GM12874 (cell line): Measurements from ENCODE around the gene FLNC.

Experiments
- TF ChIP-seq, protein P1 (sequence below): IDR thresholded peaks from 2 replicates; pipeline ENCODE4 v1.5.1; 2011; ENCODE audit warnings: low read depth, mild to moderate bottlenecking, control low read depth, low read length, moderate library complexity; ENCODE audit not compliant: insufficient read depth

The FLNC gene

GRCh38 chr7:128842674-128843641 is 12.8 kb downstream of the FLNC start:
- TF ChIP-seq, protein P1, sequence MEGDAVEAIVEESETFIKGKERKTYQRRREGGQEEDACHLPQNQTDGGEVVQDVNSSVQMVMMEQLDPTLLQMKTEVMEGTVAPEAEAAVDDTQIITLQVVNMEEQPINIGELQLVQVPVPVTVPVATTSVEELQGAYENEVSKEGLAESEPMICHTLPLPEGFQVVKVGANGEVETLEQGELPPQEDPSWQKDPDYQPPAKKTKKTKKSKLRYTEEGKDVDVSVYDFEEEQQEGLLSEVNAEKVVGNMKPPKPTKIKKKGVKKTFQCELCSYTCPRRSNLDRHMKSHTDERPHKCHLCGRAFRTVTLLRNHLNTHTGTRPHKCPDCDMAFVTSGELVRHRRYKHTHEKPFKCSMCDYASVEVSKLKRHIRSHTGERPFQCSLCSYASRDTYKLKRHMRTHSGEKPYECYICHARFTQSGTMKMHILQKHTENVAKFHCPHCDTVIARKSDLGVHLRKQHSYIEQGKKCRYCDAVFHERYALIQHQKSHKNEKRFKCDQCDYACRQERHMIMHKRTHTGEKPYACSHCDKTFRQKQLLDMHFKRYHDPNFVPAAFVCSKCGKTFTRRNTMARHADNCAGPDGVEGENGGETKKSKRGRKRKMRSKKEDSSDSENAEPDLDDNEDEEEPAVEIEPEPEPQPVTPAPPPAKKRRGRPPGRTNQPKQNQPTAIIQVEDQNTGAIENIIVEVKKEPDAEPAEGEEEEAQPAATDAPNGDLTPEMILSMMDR = no peak

GRCh38 chr7:128843938-128844621 is 13.9 kb downstream of the FLNC start:
- TF ChIP-seq, protein P1 = no peak

DNA sequence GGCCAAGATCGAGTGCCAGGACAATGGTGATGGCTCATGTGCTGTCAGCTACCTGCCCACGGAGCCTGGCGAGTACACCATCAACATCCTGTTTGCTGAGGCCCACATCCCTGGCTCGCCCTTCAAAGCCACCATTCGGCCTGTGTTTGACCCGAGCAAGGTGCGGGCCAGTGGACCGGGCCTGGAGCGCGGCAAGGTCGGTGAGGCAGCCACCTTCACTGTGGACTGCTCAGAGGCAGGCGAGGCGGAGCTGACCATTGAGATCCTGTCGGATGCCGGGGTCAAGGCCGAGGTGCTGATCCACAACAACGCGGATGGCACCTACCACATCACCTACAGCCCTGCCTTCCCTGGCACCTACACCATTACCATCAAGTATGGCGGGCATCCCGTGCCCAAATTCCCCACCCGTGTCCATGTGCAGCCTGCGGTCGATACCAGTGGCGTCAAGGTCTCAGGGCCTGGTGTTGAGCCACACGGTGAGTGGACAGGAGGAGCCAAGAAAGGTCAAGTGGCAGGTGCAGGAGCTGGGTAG is 14.6 kb downstream of the FLNC start:
- TF ChIP-seq, protein P1 = no peak

- TF ChIP-seq, protein P1 = no peak
These were observed 15.3 kb downstream of the FLNC start for GRCh38 chr7:128845475-128845874.

DNA sequence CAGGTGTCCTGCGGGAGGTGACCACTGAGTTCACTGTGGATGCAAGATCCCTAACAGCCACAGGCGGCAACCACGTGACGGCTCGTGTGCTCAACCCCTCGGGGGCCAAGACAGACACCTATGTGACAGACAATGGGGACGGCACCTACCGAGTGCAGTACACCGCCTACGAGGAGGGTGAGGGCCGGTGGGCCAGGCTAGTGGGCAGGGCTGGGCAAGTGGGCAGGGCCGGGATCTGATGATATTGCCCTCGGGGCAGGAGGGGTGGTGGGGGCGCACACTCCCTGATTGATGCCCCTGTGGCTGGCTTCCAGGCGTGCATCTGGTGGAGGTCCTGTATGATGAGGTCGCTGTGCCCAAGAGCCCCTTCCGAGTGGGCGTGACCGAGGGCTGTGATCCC is 15.8 kb downstream of the FLNC start:
- TF ChIP-seq, protein P1 = no peak

- TF ChIP-seq, protein P1 = no peak
These were observed 16.7 kb downstream of the FLNC start for GRCh38 chr7:128846781-128847444.
